ENCODE data around the gene BRD2. TPM values are rescaled to one million over a fixed set of nuclear protein-coding genes. Genes with fewer than 3 reads are reported as not detected.

Gene BRD2
- total RNA-seq, 1 experiment from 2014 or later = 252 TPM

DNA sequence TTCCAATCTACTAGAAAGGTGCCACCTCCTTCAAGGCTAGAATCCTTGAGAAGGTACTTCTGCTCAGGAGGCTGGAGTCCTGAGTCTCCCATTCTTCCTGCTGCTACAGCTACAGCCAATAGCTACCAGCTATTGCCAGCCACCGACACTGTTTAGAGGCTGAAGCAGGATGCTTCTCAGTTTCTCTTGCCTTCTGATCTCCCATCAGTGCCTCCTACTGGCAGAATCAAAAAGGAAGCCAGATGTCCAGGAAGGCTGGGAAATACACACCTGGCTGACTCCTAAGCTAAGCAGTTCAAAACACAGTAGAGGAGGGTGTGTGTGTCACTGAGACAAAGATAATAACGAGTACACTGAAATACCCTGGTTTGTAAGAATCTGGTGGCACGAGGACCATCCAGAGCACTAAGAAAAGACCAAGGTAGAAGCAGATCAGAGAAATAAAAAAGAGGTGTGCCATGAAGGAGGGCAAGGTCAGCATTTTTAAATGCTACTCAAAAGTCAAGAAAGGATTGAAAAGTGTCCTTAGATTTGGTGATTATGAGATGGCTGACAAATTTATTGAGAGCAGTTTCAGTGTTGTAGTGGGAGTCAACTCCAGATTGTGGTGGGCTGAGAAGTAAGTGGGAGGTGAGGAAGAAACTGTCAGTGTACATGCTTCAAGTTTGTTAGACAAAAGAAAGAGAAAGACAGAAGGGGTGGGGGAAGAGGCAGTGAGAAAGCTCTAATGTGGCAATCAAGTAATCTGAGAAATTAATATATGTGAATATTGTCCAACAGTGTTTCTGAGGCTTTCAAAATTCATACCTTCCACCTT, 13.2 kb upstream of the BRD2 start:
- H3K79me2 ChIP-seq (ENCODE audit: insufficient read depth, low read length) = no peaks in the 10 kb centered on the region
- Mint-ChIP-seq H3K4me1 (peaks cover 16 to 18% of the 10 kb centered on the region in 2 experiments), H3K36me3 (ENCODE audit: insufficient read depth in 1 of 3, low read depth in 3 of 3) (no peaks in the 10 kb centered on the region), H3K27me3 (ENCODE audit: low read depth) (no peaks in the 10 kb centered on the region), H3K4me3 (no peak overlapping the region), H3K27ac (no peak overlapping the region), H3K9me3 (no peaks in the 10 kb centered on the region)
- no peak overlapping the region for H3K56ac ChIP-seq (ENCODE audit: insufficient read length, low read depth, low read length)
- H3K4ac ChIP-seq (ENCODE audit: low read depth, low read length) = no peak overlapping the region
- no peak overlapping the region for H4K91ac ChIP-seq (ENCODE audit: insufficient read length, low read depth, low read length)
- no peaks in the 10 kb centered on the region for H3K23me2 ChIP-seq (ENCODE audit: insufficient read length, low read depth, low read length, poor library complexity, severe bottlenecking)
- H2AK5ac ChIP-seq (ENCODE audit: insufficient read length, low read length) = no peak overlapping the region
- no peak overlapping the region for H4K5ac ChIP-seq (ENCODE audit: insufficient read length, low read depth, low read length)
- no peak overlapping the region for H3K9ac ChIP-seq (ENCODE audit: extremely low read depth, insufficient read length, low read length)
- no peak overlapping the region for H2BK12ac ChIP-seq (ENCODE audit: insufficient read length, low read depth, low read length)
- H2BK20ac ChIP-seq (ENCODE audit: low read depth, low read length, poor library complexity, severe bottlenecking) = no peak overlapping the region
- peak; percentile 86 for DNase-seq
- H4K8ac ChIP-seq (replicated peaks; ENCODE audit: insufficient read length, low read depth, low read length) = no peak overlapping the region
- H3K27ac ChIP-seq (ENCODE audit: insufficient read length, low read depth, low read length) = no peak overlapping the region
- H3K9me3 ChIP-seq (ENCODE audit: control insufficient read depth, low read depth, low read length) = no peaks in the 10 kb centered on the region
- no peak overlapping the region for H3K4me2 ChIP-seq (ENCODE audit: insufficient read depth, insufficient read length, low read length)
- no peak overlapping the region for H3K14ac ChIP-seq (ENCODE audit: insufficient read depth, low read length)
- no peak overlapping the region for H2AFZ ChIP-seq (ENCODE audit: low read length)
- no peak overlapping the region for H3K23ac ChIP-seq (ENCODE audit: insufficient read length, low read depth, low read length)
- H2BK120ac ChIP-seq (ENCODE audit: low read depth, low read length, poor library complexity, severe bottlenecking) = no peak overlapping the region
- WGBS (ENCODE audit: extremely low coverage, insufficient read length, low lambda C conversion rate) = no CpG with 5 or more reads among the region's 3 CpGs
- H2BK15ac ChIP-seq (ENCODE audit: low read depth, low read length) = no peak overlapping the region
- TF ChIP-seq, protein P1, sequence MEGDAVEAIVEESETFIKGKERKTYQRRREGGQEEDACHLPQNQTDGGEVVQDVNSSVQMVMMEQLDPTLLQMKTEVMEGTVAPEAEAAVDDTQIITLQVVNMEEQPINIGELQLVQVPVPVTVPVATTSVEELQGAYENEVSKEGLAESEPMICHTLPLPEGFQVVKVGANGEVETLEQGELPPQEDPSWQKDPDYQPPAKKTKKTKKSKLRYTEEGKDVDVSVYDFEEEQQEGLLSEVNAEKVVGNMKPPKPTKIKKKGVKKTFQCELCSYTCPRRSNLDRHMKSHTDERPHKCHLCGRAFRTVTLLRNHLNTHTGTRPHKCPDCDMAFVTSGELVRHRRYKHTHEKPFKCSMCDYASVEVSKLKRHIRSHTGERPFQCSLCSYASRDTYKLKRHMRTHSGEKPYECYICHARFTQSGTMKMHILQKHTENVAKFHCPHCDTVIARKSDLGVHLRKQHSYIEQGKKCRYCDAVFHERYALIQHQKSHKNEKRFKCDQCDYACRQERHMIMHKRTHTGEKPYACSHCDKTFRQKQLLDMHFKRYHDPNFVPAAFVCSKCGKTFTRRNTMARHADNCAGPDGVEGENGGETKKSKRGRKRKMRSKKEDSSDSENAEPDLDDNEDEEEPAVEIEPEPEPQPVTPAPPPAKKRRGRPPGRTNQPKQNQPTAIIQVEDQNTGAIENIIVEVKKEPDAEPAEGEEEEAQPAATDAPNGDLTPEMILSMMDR (conservative IDR thresholded peaks at IDR 0.05) = peak; percentile 72
- H2BK5ac ChIP-seq (ENCODE audit: insufficient read length, low read length) = no peak overlapping the region
- peaks cover 3% of the 10 kb centered on the region; the same call in 1 of the 2 replicates for H3K4me1 ChIP-seq (ENCODE audit: insufficient read depth, low read length)
- H4K20me1 ChIP-seq (ENCODE audit: control insufficient read depth, insufficient read depth, insufficient read length) = no peaks in the 10 kb centered on the region
- no peaks in the 10 kb centered on the region; the same call in 1 of the 2 replicates for H3K27me3 ChIP-seq (ENCODE audit: insufficient read depth, low read length)
- no peak overlapping the region for H3K18ac ChIP-seq (ENCODE audit: insufficient read length, low read depth, low read length)
- no peak overlapping the region for H3T11ph ChIP-seq (ENCODE audit: low read length)
- H3K79me1 ChIP-seq (ENCODE audit: insufficient read depth, low read depth, low read length, poor library complexity, severe bottlenecking) = no peaks in the 10 kb centered on the region
